COLO829 (cell line): ENCODE data around the gene CFAP92.
"Not testable (repeated sequence)": the region's sequence is repeated elsewhere in the genome, so short reads cannot be mapped to it uniquely, and the experiment has no call there.

Source experiments
- DNase-seq: peaks from one replicate; pipeline ENCODE4 v3.0.0; 2012; ENCODE audit warnings: low spot score

Gene CFAP92

GRCh38 chr3:128895843-128896697 lies 97.8 kb downstream of the CFAP92 start:
- no peak for DNase-seq

DNA sequence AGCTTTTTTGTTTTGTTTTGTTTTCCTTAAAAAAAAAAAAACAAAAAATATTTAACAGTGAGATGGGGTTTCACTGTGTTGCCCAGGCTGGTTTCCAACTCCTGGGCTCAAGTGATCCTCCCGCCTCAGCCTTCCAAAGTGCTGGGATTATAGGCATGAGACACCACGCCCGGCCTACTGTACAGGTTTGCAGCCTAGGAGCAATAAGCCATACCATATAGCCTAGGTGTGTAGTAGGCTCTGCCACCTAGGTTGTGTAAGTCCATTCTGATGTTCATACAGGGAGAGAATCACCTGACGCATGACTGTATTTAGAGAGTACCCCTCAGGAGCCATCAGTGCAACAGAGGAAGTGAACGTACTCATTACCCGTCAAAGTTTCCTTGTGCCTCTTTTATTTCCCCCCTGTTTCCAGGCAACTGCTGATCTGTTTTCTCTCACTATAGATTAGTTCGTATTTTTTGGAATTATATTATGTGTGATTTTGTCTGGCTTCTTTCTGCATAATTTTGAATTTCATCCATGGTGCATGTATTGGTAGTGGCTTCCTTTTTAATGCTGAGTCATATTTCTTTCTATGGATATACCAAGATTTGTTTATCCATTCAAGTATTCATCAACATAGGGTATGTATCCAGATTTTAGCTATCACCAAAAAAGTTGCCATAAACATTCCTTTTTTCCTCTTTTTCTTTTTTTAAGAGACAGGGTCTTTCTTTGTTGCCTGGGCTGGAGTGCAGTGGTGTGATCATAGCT lies 104.6 kb downstream of the CFAP92 start:
- DNase-seq: no peak

- no peak for DNase-seq
These were observed 108.9 kb downstream of the CFAP92 start for GRCh38 chr3:128884992-128885391.

GRCh38 chr3:128882719-128883118 lies 111.2 kb downstream of the CFAP92 start:
- no peak for DNase-seq

GRCh38 chr3:128881576-128881975 lies 112.3 kb downstream of the CFAP92 start:
- DNase-seq: no peak

GRCh38 chr3:128880455-128880854 lies 113.4 kb downstream of the CFAP92 start:
- DNase-seq: not testable (repeated sequence)

- DNase-seq: peak; percentile 25
These were observed 113.9 kb downstream of the CFAP92 start for GRCh38 chr3:128879991-128880390.

DNA sequence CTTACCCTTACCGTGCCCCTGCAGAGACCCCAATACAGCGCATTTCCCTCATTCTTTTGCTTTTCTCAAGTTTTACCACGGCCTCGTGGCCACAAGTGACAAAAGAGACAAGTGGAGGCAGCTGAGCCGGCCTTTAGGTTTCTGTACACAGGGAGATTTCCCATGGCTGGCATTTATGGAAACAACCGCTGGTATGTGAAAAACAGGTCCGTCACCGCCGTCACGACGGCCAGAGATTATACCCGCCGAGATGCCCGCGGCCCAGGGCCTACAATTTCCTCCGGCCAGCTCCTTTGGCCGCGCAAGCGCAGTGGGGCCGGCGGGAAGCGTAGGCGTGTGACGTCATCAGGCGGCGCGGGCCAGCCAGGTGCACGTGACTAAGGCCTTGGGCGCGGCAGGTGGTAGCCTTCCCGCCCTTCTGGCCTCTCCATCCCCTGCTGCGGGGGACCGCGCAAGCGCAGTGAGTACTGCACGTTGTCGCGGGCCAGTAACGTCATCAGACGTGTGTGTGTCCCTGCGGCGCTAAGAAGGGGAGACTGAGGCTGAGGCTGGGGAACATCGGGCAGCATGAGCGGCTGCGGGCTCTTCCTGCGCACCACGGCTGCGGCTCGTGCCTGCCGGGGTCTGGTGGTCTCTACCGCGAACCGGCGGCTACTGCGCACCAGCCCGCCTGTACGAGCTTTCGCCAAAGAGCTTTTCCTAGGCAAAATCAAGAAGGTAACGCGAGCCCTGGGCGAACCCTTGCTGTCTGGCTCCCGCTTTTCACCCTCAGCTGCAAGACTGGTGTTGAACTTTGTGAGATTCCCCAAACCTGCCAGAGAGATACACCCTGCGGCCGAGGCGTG lies 114.5 kb downstream of the CFAP92 start, which contains the start of gene ACAD9:
ACAD9 (plus strand) TSS at position 496 of the 845 bp plus-strand sequence; CDS start at position 568, 72 bp downstream.
- peak; percentile 100 for DNase-seq

GRCh38 chr3:128878556-128879124 lies 115.2 kb downstream of the CFAP92 start:
- peak; percentile 79 for DNase-seq

- DNase-seq: no peak
These were observed 115.8 kb downstream of the CFAP92 start for GRCh38 chr3:128878011-128878457.

- DNase-seq: peak; percentile 28
These were observed 118.2 kb downstream of the CFAP92 start for GRCh38 chr3:128875556-128876120.

DNA sequence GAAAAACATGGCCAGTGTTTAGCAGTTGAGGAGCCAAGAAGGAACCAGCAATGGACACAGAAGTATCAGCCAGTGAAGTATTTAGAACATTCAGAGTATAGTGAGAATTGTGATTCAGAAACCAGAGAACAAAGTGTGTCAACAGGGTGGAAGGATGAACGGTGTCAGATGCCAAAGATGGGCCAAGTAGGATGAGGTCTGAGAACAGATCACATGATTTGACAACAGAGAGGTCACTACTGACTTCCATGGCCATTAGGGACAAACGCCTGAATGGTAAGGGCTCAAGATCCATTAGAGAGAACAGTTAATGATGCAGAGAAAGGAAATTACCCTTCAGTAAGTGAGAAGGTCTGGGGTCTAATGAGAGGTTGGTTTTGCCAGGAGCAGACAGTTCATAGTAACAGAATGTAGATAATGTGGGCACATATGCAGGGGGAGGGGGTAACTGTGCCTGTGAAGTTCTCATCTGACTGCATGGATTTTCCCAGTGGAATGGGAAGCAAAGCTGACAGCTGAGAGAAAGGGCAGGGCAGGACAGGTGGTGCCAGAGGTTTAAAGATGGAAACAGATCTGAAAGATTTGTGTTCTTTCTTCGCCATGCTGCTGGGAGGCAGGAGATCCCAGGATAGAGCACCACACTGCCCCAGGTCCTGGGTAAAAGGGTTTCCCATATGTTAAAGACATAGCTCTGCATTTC lies 119.2 kb downstream of the CFAP92 start:
- DNase-seq: no peak

DNA sequence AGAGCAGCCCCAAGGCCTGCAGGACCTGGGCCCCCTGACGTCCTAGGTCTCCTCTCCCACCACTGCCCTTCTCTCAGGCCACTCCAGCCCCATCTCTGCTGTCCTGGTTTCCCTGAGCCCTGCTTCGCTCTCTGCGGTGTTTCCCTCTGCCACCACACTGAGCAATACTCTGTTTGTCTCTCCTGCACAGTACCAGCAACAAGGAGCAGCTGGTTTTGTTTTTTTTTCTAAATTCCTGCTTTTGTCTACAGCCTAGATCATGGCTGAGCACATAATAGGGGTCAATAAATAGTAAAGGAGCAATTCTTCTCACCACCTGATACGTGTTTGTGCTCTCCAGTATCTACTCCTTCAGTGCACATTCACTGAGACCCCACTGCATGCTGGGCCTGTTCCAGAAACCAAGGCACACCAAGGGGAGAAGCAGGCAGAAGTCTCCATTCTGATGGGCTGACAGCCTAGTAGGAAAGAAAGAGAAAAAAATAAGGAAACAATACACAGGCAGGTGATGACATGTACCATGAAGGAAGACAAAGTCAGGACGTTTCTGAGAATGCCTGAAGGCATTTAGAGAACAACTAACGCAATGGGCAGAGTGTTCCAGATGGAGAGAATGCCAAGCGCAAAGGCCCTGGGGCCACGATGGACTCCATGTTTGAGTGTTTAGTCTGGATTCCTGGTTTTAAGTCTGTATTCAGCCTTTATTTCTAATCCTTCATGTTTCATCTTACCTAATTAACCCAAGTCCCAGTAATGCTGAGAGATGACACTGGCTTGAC lies 120.4 kb downstream of the CFAP92 start:
- no peak for DNase-seq

DNA sequence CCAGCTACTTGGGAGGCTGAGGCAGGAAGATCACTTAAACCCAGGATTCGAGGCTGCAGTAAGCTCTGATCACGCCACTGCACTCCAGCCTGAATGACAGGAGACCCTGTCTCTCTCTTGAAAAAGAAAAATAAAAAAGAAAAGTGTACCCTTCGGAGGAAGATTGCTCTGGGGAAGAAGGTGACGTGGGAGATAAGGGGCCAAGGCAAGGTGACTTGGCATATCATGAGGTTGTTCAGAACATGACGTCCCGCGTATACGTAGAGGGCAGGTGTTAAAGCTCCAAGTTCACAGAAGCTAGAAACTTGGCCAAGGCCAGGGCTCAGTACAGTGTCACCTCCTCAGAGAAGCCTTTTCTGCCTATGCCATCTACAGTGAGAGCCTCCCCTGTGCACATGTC lies 121.1 kb downstream of the CFAP92 start:
- DNase-seq: no peak

GRCh38 chr3:128872282-128872681 lies 121.6 kb downstream of the CFAP92 start:
- DNase-seq: no peak

- no peak for DNase-seq
These were observed 123.5 kb downstream of the CFAP92 start for GRCh38 chr3:128870347-128870746.

- no peak for DNase-seq
These were observed 126.4 kb downstream of the CFAP92 start for GRCh38 chr3:128867200-128868125.

GRCh38 chr3:128864849-128865804 lies 128.7 kb downstream of the CFAP92 start:
- not testable (repeated sequence) for DNase-seq
